HL-60/S4 treated with phorbol 12-myristate 13-acetate at 8.2 ng/mL for 4 days and 3 days (cell line): ENCODE data around the gene ATXN1L.
"Not testable (repeated sequence)": the region's sequence is repeated elsewhere in the genome, so short reads cannot be mapped to it uniquely, and the experiment has no call there.

Experiments
- in situ Hi-C: fragments of 300-500 bp; cut with MboI; formaldehyde crosslinking; loops from 2 replicates; pipeline ENCODE4 v1.15.0; 2022; ENCODE audit warnings: low sequenced_read_pairs

ATXN1L gene, protein sequence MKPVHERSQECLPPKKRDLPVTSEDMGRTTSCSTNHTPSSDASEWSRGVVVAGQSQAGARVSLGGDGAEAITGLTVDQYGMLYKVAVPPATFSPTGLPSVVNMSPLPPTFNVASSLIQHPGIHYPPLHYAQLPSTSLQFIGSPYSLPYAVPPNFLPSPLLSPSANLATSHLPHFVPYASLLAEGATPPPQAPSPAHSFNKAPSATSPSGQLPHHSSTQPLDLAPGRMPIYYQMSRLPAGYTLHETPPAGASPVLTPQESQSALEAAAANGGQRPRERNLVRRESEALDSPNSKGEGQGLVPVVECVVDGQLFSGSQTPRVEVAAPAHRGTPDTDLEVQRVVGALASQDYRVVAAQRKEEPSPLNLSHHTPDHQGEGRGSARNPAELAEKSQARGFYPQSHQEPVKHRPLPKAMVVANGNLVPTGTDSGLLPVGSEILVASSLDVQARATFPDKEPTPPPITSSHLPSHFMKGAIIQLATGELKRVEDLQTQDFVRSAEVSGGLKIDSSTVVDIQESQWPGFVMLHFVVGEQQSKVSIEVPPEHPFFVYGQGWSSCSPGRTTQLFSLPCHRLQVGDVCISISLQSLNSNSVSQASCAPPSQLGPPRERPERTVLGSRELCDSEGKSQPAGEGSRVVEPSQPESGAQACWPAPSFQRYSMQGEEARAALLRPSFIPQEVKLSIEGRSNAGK

DNA sequence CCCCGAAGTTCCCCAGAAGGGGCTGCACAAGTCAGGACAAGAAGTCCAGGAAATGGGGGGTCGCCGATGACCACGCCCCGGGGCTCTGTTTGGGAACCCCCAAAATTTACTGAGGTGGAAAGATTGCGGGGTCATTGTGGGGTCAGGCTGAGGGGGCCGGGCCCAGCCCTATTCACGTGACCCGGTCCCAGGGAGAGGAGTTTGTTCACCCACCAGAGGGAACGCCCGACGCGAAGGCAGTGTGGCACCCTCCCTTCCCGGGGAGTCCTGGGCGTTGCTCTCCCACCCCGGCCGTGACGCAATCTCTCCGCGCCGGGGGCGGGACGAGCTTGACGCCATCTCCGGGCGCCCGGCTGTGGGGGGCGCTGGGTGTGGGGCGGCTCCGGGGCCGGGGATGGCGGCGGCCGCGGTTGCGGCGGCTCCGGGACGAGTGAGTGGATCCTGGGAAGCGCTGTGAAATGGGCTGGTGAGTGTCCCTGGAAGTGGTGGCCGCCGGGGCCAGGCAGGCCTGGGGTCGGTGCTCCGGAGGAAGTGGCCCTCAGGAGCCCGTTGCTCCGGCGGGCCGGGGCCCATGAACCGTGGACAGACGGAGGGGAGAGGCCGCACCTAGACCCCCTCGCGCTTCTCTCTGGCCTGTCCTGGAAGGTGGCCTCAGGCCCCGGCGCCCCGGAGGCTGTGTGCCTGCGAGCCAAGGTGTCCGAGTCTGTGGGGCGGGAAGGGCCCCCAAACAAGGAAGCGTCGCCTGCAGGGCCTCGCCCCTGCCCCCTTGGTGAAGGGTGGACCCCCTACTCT is at the start of gene ATXN1L:
TSS of gene ATXN1L (plus strand) at position 338 of the 792 bp plus-strand sequence. CDS start 3,765 bp downstream, outside the sequence.
- in situ Hi-C loops: no loop called here

DNA sequence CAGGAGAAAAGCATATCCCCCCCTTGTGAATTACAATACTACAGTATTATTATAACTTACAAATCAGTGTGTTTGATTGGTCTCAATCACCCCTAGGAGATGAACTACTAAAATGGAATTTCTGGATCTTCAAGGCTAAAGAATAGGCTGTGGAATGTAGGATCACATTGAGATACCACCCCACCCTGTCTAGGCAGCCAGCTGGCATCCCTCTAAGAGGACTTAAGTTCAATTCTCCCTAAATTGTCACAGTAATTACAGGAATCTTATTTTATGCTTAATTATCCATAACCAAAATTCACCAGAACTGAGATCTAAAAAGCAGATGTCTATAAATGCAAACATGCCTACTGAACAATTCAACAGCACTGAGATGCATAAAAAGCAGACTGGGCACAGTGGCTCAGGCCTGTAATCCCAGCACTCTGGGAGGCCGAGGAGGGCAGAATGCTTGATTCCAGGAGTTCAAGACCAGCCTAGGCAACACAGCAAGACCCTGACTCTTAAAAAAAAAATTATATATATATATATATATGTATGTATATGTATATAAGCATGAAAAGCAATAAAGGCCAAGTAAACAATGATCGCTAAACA is 49.2 kb upstream of the ATXN1L start:
- in situ Hi-C loops: no loop called here

- in situ Hi-C loops: no loop called here
Observed at GRCh38 chr16:71803305-71803690, 42.5 kb upstream of the ATXN1L start.

GRCh38 chr16:71807905-71808592 is 37.7 kb upstream of the ATXN1L start:
- in situ Hi-C loops: no loop called here

- in situ Hi-C loops: no loop called here
Observed at GRCh38 chr16:71808593-71809459, 37.0 kb upstream of the ATXN1L start, which contains the start of gene AP1G1. AP1G1 (minus strand) TSS chr16:71808834; CDS start chr16:71789479, 19,355 bp downstream.

DNA sequence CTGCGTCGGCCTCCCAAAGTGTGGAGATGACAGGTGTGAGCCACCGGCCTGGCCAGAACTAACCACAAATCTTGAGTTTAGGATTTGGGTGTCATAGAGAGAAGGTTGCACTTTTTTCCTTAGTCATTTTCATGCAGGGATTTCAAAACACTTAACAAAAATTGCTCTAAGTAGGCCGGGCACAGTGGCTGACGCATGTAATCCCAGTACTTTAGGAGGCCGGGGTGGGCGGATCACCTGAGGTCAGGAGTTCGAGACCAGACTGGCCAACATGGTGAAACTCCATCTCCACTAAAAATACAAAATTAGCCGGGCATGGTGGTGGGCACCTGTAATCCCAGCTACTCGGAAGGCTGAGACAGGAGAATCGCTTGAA is 35.6 kb upstream of the ATXN1L start:
- in situ Hi-C loops: not testable (repeated sequence)

- in situ Hi-C loops: no loop called here
Observed at GRCh38 chr16:71811261-71811803, 34.4 kb upstream of the ATXN1L start.

GRCh38 chr16:71817155-71817500 is 28.6 kb upstream of the ATXN1L start:
- in situ Hi-C loops: not testable (repeated sequence)

DNA sequence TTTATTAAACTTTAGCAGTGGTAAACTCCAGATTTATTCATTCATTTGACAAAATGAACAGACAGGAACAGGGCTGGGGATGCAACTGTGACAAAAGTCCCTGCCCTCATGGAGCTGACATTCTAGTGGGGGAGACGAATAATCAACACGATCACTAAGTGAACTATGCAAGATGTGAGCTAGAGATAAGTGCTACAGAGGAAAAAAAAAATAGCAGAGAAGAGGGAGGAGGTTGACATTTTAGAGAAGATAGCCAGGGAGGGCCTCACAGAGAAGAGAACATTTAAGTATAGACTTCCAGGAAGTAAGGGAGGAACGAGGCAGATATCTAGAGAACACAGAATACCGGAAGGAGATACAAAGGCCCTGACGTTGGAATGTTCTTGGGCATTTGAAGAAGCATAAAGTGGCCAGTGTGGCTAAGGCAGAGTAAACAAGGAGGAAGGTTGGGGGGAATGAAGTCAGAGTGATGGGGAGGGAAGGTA is 19.2 kb upstream of the ATXN1L start:
- in situ Hi-C loops: no loop called here

DNA sequence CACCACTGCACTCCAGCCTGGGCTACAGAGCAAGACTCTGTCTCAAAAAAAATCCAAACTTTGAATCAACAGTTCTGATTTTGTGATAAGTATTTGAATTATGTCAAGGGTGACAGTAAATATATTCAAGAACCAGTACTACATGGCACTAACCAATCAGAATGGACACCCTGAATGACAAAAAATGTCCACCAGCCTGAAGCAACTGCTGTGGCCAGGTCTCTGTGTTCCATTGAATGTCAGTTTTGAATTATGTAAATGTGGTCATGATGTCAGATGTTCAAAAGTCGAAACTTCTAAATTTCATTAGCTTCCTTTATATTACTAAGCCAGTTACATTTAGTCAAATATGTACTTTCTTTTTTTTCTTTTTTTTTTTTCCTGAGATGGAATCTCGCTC is 15.4 kb upstream of the ATXN1L start:
- in situ Hi-C loops: no loop called here

DNA sequence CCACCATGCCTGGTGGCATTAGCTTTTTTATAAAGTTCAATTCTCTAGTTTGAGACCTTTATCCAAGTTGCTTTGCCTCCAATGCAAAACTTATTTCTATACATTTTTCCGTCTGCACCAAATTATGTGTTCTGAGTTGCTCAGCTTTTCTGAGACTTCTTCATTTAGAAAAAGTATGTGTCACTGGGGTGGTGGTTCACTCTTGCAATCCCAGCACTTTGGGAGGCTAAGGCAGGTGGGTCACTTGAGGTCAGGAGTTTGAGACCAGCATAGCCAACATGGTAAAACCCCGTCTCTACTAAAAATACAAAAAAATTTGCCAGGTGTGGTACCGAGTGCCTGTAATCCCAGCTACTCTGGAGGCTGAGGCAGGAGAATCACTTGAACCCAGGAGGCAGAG is 14.1 kb upstream of the ATXN1L start:
- in situ Hi-C loops: not testable (repeated sequence)

- in situ Hi-C loops: not testable (repeated sequence)
Observed at GRCh38 chr16:71832112-71832511, 13.7 kb upstream of the ATXN1L start.

GRCh38 chr16:71834291-71834690 is 11.5 kb upstream of the ATXN1L start:
- in situ Hi-C loops: no loop called here

DNA sequence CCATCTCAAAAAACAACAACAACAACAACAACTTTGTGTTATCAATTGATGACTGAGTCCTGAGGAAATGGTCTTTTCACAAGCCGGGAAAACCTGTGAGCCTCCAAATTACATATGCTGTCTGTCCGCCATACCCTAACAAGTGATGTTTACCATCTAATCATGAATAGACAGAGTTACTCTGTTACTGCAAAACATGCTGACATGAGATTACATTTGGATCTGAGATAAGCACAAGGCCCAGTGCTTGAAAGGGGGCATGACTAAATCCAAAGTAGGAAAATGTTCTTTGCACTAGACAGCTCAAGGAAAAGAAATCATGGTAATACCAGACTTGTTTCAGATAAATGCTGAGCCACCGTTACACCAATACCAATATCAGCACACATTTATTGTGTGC is 8.6 kb upstream of the ATXN1L start:
- in situ Hi-C loops: no loop called here

DNA sequence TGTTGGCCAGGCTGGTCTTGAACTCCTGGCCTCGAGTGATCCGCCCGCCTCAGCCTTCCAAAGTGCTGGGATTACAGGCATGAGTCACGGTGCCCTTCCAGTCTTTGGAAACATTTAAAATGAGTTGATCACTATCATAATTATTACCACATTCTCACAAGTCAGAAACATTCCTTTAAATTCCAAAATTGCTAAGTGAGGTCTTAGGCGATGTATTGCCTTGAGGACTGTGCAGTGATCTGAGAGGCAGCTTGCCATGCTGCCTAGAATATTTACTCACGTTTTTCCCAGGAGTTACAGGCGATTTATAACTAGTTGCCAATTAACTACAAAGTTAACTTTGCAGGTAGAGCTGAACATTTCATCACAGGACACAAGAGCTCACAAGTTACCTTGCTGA is 5.7 kb upstream of the ATXN1L start:
- in situ Hi-C loops: no loop called here

- in situ Hi-C loops: no loop called here
Observed at GRCh38 chr16:71843572-71843971, 2.2 kb upstream of the ATXN1L start.

DNA sequence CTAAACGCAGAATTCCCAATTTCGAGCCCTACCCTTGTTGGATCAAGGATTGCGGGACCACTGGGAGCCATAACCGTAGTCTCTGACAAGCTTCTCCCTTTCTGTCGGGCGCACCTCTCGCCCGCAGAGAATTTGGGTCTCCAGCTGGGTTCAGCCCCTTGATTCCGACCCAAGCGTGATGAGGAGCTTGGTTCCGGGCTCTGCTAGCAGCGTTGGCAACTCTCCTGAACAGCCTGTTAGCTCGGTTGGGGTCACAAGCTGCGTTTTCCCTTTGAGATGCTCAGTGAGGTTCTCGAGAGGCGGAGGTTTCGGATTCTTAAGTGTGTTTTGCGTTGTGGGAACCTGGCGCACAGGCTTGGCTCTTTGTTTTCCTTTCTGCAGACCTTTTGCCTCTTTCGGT is 655 bp downstream of the ATXN1L start:
- in situ Hi-C loops: no loop called here

- in situ Hi-C loops: no loop called here
Observed at GRCh38 chr16:71847096-71847495, 1.3 kb downstream of the ATXN1L start.

DNA sequence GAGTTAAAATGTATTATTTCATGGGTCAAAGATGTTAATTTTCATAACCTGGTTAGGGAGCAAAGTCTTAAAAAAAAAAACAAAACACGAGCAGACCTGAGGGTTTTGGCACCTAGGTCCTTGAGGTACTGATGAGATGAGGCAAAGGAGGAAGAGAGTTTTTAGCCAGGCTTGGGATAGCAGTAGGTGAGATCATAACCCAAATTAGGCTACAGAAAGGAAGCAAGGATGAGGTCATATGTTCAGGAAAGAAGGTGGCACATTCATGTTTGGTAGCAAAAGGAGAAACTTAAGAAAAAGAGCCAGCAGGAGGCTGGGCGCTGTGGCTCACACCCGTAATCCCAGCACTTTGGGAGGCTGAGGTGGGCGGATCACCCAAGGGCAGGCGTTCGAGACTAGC is 2.8 kb downstream of the ATXN1L start:
- in situ Hi-C loops: no loop called here
